DOHH2 (cell line): ENCODE measurements around the gene MAPK4.

Source experiments
- H3F3A ChIP-seq: fragments of 200-600 bp; sonication (generic), shearing (Covaris generic); 2 replicates; pipeline ENCODE4 v1.6.0; 2016; ENCODE audit warnings: antibody characterized with exemption, mild to moderate bottlenecking; ENCODE audit not compliant: control insufficient read depth, insufficient read depth
- H3K27ac ChIP-seq: fragments of 200-600 bp; sonication (generic); 2 replicates; pipeline ENCODE4 v1.5.1; 2014; ENCODE audit warnings: low read depth, mild to moderate bottlenecking, low read length, moderate library complexity
- H3K27me3 ChIP-seq: fragments of 200-600 bp; sonication (generic); 2 replicates; pipeline ENCODE4 v1.6.1; 2014; ENCODE audit warnings: mild to moderate bottlenecking, low read length, mixed read lengths; ENCODE audit not compliant: control insufficient read depth
- H3K36me3 ChIP-seq: fragments of 200-600 bp; sonication (generic); 2 replicates; pipeline ENCODE4 v1.6.1; 2014; ENCODE audit warnings: mild to moderate bottlenecking, low read length, moderate library complexity, mixed read lengths; ENCODE audit not compliant: control insufficient read depth
- H3K4me1 ChIP-seq: fragments of 200-600 bp; sonication (generic); 2 replicates; pipeline ENCODE4 v1.6.1; 2014; ENCODE audit warnings: mild to moderate bottlenecking, low read length, mixed read lengths; ENCODE audit not compliant: control insufficient read depth
- H3K4me2 ChIP-seq: fragments of 200-600 bp; sonication (generic); 2 replicates; pipeline ENCODE4 v1.6.0; 2014; ENCODE audit warnings: mild to moderate bottlenecking, low read length, moderate library complexity
- H3K4me3 ChIP-seq: fragments of 200-600 bp; sonication (generic); 2 replicates; pipeline ENCODE4 v1.5.1; 2014; ENCODE audit warnings: mild to moderate bottlenecking, low read length, mixed read lengths
- H3K79me2 ChIP-seq: fragments of 200-600 bp; sonication (generic); 2 replicates; pipeline ENCODE4 v1.6.1; 2014; ENCODE audit warnings: mild to moderate bottlenecking, low read length, mixed read lengths; ENCODE audit not compliant: control insufficient read depth
- H3K9me2 ChIP-seq: fragments of 200-600 bp; sonication (generic); replicated peaks from 2 replicates; pipeline ENCODE4 v1.6.1; 2014; ENCODE audit warnings: mild to moderate bottlenecking, low read length, mixed read lengths; ENCODE audit not compliant: control insufficient read depth
- H3K9me3 ChIP-seq: fragments of 200-600 bp; sonication (generic); 2 replicates; pipeline ENCODE4 v1.6.1; 2014; ENCODE audit warnings: antibody characterized with exemption, low read length, mixed read lengths; ENCODE audit not compliant: control insufficient read depth, insufficient read depth
- H4K20me1 ChIP-seq: fragments of 200-600 bp; sonication (generic); 2 replicates; pipeline ENCODE4 v1.6.0; 2014; ENCODE audit warnings: low read depth, mild to moderate bottlenecking, antibody characterized with exemption, low read length, moderate library complexity; ENCODE audit not compliant: control insufficient read depth, insufficient read depth
- CTCF ChIP-seq: fragments of 200-600 bp; sonication (generic); IDR thresholded peaks from one replicate; pipeline ENCODE4 v1.5.1; 2014; ENCODE audit warnings: antibody characterized with exemption, mild to moderate bottlenecking, low read depth, low read length; ENCODE audit not compliant: poor library complexity, severe bottlenecking
- EZH2phosphoT487 ChIP-seq: fragments of 200-600 bp; sonication (generic); IDR thresholded peaks from 2 replicates; pipeline ENCODE4 v1.6.1; 2017; ENCODE audit warnings: borderline replicate concordance, mild to moderate bottlenecking, antibody characterized with exemption, low read length, moderate library complexity, mixed read lengths

MAPK4 gene

GRCh38 chr18:50726960-50727589 lies 167.2 kb downstream of the MAPK4 start:
- H3K4me3 ChIP-seq, result no peak overlapping the region
- H3K4me2 ChIP-seq, result no peak overlapping the region

GRCh38 chr18:50727721-50728471 lies 168.0 kb downstream of the MAPK4 start:
- H3K27ac ChIP-seq, result no peak overlapping the region

More at GRCh38 chr18:50726960-50727589, 167.2 kb downstream of the MAPK4 start:
- Histone ChIP-seq H3K9me3 (no peaks in the 10 kb centered on the region), H3K27ac (no peak overlapping the region), H3F3A (no peaks in the 10 kb centered on the region), H3K4me1 (no peaks in the 10 kb centered on the region), H4K20me1 (no peaks in the 10 kb centered on the region), H3K9me2 (no peaks in the 10 kb centered on the region), H3K36me3 (no peaks in the 10 kb centered on the region), H3K27me3 (peaks cover 3% of the 10 kb centered on the region; the same call in 1 of the 2 replicates), H3K79me2 (no peaks in the 10 kb centered on the region)
- TF ChIP-seq EZH2phosphoT487 (no peak), CTCF (no peak)

GRCh38 chr18:50729376-50729775 lies 169.5 kb downstream of the MAPK4 start:
- Histone ChIP-seq H3K4me1 (no peaks in the 10 kb centered on the region), H3K36me3 (no peaks in the 10 kb centered on the region)
- TF ChIP-seq CTCF, result no peak
- no peak for TF ChIP-seq EZH2phosphoT487

More at GRCh38 chr18:50727721-50728471, 168.0 kb downstream of the MAPK4 start:
- Histone ChIP-seq H3K9me2 (no peaks in the 10 kb centered on the region), H3F3A (no peaks in the 10 kb centered on the region), H3K79me2 (no peaks in the 10 kb centered on the region), H3K4me3 (no peak overlapping the region), H3K4me1 (no peaks in the 10 kb centered on the region), H3K27me3 (peaks cover 3% of the 10 kb centered on the region; the same call in 1 of the 2 replicates), H4K20me1 (no peaks in the 10 kb centered on the region), H3K4me2 (no peak overlapping the region), H3K9me3 (no peaks in the 10 kb centered on the region), H3K36me3 (no peaks in the 10 kb centered on the region)
- no peak for TF ChIP-seq EZH2phosphoT487
- TF ChIP-seq CTCF, result no peak

More at GRCh38 chr18:50729376-50729775, 169.5 kb downstream of the MAPK4 start:
- Histone ChIP-seq H3K27me3 (peaks cover 3% of the 10 kb centered on the region; the same call in 1 of the 2 replicates), H3K4me3 (no peak overlapping the region), H3K4me2 (no peak overlapping the region), H4K20me1 (no peaks in the 10 kb centered on the region), H3K9me3 (no peaks in the 10 kb centered on the region), H3K79me2 (no peaks in the 10 kb centered on the region), H3K9me2 (no peaks in the 10 kb centered on the region), H3K27ac (no peak overlapping the region), H3F3A (no peaks in the 10 kb centered on the region)
